H1 (cell line): ENCODE data around the gene NOL4L.

Experiments used
- CTCF ChIP-seq, 3 experiments: IDR thresholded peaks; 1 replicate in 2 of 3; 2 replicates in 1 of 3; pipeline versions ENCODE4 v1.5.1 to v1.6.1; 2011; ENCODE audit warnings: low read length in 3 of 3, mild to moderate bottlenecking in 3 of 3, inconsistent platforms in 2 of 3, low read depth in 1 of 3, moderate library complexity in 1 of 3; ENCODE audit not compliant: insufficient read depth in 1 of 3; ENCODE audit errors: control extremely low read depth in 1 of 3
- POLR2A ChIP-seq, 2 experiments: IDR thresholded peaks; 1 replicate in 1 of 2; 2 replicates in 1 of 2; pipeline ENCODE4 v1.6.1; 2011; ENCODE audit warnings: low read depth in 2 of 2, low read length in 2 of 2, mild to moderate bottlenecking in 2 of 2; ENCODE audit errors: control extremely low read depth in 1 of 2

DNA sequence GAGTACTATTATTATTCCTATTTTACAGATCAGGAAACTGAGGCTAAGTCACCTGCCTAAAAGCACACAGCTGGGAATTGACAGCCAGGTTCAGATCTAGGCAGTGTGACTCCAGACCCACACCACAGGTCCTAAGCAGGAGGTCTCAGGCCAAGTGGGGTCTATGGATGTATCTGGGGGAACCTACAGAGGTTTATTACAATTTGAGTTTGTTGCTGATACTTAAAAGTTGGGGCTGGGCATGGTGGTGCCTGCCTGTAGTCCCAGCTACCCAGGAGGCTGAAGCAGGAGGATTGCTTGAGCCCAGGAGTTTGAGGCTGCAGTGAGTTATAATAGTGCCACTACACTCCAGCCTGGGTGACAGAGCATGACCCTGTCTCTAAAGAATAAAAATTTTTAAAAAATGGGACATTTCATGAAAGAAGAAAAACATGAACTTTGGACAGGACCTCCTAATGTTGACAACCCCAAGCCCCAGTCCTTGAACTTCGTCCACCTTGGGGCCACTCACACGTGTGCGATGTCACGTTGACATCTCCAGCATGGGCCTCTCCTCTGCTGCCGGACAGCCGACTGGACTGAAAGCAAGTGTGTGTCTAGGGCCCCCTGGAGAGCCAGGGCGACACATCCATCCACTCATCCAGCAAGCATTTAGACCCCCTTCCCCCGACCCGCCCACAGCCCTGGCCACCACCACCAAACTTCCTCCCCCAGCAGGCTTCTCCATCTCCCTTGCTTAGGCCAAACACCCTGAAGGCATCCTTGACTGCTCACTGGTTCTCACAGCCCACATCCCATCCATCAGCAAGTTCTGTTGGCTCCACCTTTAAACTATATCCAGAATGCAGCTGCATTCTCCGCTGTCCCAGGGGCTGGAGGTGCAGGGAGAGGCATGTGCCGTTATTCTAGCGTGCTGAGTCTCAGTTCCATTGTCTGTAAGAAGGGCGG is 40.0 kb downstream of the NOL4L start:
- no peak for TF ChIP-seq POLR2A (IDR thresholded peaks at IDR 0.05; ENCODE audit: control extremely low read depth in 1 of 2, low read depth in 2 of 2, low read length in 2 of 2)
- TF ChIP-seq CTCF (IDR thresholded peaks at IDR 0.05; ENCODE audit: control extremely low read depth in 1 of 3, insufficient read depth in 1 of 3, low read depth in 1 of 3, low read length in 3 of 3), result no peak
